Smooth muscle cell (in vitro differentiated cells): ENCODE measurements around the gene NELFB. TPM values are rescaled to one million over a fixed set of nuclear protein-coding genes. Genes with fewer than 3 reads are reported as not detected.

Source experiments
- DNase-seq: peaks from one replicate; lab custom pipeline; 2025; ENCODE audit not compliant: unreplicated experiment; lab: John Stamatoyannopoulos, UW
- H2AFZ ChIP-seq: fragments of 200-600 bp; sonication (generic); 2 replicates; pipeline ENCODE4 v1.6.0; 2016; ENCODE audit warnings: antibody characterized with exemption, low read depth, mild to moderate bottlenecking
- H3F3A ChIP-seq: fragments of 200-600 bp; sonication (generic); 2 replicates; pipeline ENCODE4 v1.6.0; 2017; ENCODE audit warnings: antibody characterized with exemption, low read depth
- H3K27ac ChIP-seq: fragments of 200-600 bp; sonication (generic); 2 replicates; pipeline ENCODE4 v1.5.1; 2016; ENCODE audit warnings: low read depth, mild to moderate bottlenecking
- H3K27me3 ChIP-seq: fragments of 200-600 bp; sonication (generic); 2 replicates; pipeline ENCODE4 v1.6.1; 2016; ENCODE audit warnings: low read depth, mild to moderate bottlenecking
- H3K36me3 ChIP-seq: fragments of 200-600 bp; sonication (generic); 2 replicates; pipeline ENCODE4 v1.5.1; 2016; ENCODE audit warnings: low read depth
- H3K4me1 ChIP-seq: fragments of 200-600 bp; sonication (generic); 2 replicates; pipeline ENCODE4 v1.5.1; 2016; ENCODE audit warnings: low read depth
- H3K4me2 ChIP-seq: fragments of 200-600 bp; sonication (generic); 2 replicates; pipeline ENCODE4 v1.6.0; 2016; ENCODE audit warnings: mild to moderate bottlenecking
- H3K4me3 ChIP-seq: fragments of 200-600 bp; sonication (generic); 2 replicates; pipeline ENCODE4 v1.5.1; 2016; ENCODE audit warnings: mild to moderate bottlenecking
- H3K79me2 ChIP-seq: fragments of 200-600 bp; sonication (generic); 2 replicates; pipeline ENCODE4 v1.6.0; 2016; ENCODE audit warnings: low read depth, mild to moderate bottlenecking
- H3K9ac ChIP-seq: fragments of 200-600 bp; sonication (generic); 2 replicates; pipeline ENCODE4 v1.6.0; 2016; ENCODE audit warnings: low read depth
- H3K9me3 ChIP-seq: fragments of 200-600 bp; sonication (generic); replicated peaks from 2 replicates; pipeline ENCODE4 v1.5.1; 2016; ENCODE audit warnings: low read depth
- H4K20me1 ChIP-seq: fragments of 200-600 bp; sonication (generic); 2 replicates; pipeline ENCODE4 v1.6.0; 2016; ENCODE audit warnings: low read depth
- WGBS: methylation state at CpG from one replicate; pipeline ENCODE4 v1.1.7; 2016; ENCODE audit warnings: low lambda C conversion rate; 5-methylcytosine and 5-hydroxymethylcytosine counted together
- polyA plus RNA-seq: library from polyadenylated mRNA; unstranded; fragments of >200 nt; fragmentation: Nextera tagmentation; extraction: Ambion mirVana; gene quantifications from 2 replicates; pipeline ENCODE4 v1.2.1, GENCODE V29; 2016
- total RNA-seq: library from RNA; depleted of rRNA; stranded (reverse); fragments of >200 nt; gene quantifications from 2 replicates; pipeline ENCODE4 v1.2.3, GENCODE V29; 2014
- TF ChIP-seq, protein P1 (sequence below): fragments of 200-600 bp; sonication (generic); IDR thresholded peaks from 2 replicates; pipeline ENCODE4 v1.5.1; 2017; ENCODE audit warnings: borderline replicate concordance, mild to moderate bottlenecking, antibody characterized with exemption; ENCODE audit not compliant: insufficient read depth, poor library complexity, severe bottlenecking

Gene NELFB
- total and polyA plus RNA-seq, 2 experiments from 2014 or later = 23.3 to 60.9 TPM

DNA sequence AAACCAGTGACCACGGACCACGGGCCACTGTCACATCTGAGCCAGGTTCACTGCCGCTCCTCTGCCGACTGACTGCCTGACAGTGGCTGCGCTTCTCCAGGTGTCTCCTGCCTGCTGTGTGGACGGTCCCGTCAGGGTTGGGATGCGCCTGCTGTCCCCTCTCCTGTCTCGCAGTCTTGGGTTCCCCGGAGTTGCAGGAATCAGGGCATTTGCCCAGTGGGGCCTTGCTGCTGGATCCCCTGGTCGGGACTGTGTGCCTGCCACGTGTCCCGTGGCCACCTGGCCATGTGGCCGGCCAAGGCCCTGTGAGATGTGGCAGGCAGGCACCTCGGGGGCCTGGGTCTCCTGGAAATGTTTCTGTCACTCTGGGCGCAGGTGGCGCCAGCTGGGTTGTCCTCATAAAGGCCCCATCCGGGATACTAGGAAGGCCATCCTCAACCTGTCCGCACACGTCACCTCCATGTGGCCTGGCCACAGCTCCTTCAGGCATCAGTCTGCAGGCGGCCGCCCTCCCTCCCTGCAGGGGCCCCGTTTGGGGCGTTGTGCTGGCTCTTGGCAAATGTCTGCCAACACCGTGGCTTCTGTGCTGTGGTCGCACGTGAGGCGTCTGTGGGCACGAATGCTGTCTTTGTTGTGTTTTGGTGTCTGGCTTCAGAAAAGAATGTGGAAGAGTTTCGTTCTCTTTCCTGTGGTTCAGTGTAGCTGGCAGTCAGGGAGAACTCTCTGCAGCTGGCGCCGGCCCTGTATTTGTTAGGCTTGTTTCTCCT, 16.0 kb downstream of the NELFB start:
- H3K4me3 ChIP-seq = no peak overlapping the region
- no peak for DNase-seq
- H3K4me1 ChIP-seq = no peaks in the 10 kb centered on the region
- H3K79me2 ChIP-seq = no peaks in the 10 kb centered on the region
- H4K20me1 ChIP-seq = peaks cover 33% of the 10 kb centered on the region
- H3K27me3 ChIP-seq = no peaks in the 10 kb centered on the region
- no peaks in the 10 kb centered on the region for H3F3A ChIP-seq
- no peaks in the 10 kb centered on the region for H3K9me3 ChIP-seq
- no peak overlapping the region for H3K9ac ChIP-seq
- no peak overlapping the region for H2AFZ ChIP-seq
- H3K4me2 ChIP-seq = no peak overlapping the region
- TF ChIP-seq, protein P1, sequence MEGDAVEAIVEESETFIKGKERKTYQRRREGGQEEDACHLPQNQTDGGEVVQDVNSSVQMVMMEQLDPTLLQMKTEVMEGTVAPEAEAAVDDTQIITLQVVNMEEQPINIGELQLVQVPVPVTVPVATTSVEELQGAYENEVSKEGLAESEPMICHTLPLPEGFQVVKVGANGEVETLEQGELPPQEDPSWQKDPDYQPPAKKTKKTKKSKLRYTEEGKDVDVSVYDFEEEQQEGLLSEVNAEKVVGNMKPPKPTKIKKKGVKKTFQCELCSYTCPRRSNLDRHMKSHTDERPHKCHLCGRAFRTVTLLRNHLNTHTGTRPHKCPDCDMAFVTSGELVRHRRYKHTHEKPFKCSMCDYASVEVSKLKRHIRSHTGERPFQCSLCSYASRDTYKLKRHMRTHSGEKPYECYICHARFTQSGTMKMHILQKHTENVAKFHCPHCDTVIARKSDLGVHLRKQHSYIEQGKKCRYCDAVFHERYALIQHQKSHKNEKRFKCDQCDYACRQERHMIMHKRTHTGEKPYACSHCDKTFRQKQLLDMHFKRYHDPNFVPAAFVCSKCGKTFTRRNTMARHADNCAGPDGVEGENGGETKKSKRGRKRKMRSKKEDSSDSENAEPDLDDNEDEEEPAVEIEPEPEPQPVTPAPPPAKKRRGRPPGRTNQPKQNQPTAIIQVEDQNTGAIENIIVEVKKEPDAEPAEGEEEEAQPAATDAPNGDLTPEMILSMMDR = no peak
- no peak overlapping the region for H3K27ac ChIP-seq
- 93% methylated on average over 32 of the region's 32 CpGs for WGBS
- H3K36me3 ChIP-seq = no peaks in the 10 kb centered on the region

- Histone ChIP-seq H4K20me1 (peaks cover 33% of the 10 kb centered on the region), H3K4me2 (no peak overlapping the region), H3K79me2 (no peaks in the 10 kb centered on the region), H3K9me3 (no peaks in the 10 kb centered on the region), H3F3A (no peaks in the 10 kb centered on the region), H3K36me3 (no peaks in the 10 kb centered on the region), H3K4me1 (peaks cover 5% of the 10 kb centered on the region), H3K9ac (no peak overlapping the region), H3K27ac (no peak overlapping the region), H3K27me3 (no peaks in the 10 kb centered on the region), H2AFZ (no peak overlapping the region), H3K4me3 (no peak overlapping the region)
- no CpG with 5 or more reads among the region's 3 CpGs for WGBS
- DNase-seq = no peak
- TF ChIP-seq, protein P1 = no peak
Observed at GRCh38 chr9:137271696-137272076, 16.6 kb downstream of the NELFB start.

DNA sequence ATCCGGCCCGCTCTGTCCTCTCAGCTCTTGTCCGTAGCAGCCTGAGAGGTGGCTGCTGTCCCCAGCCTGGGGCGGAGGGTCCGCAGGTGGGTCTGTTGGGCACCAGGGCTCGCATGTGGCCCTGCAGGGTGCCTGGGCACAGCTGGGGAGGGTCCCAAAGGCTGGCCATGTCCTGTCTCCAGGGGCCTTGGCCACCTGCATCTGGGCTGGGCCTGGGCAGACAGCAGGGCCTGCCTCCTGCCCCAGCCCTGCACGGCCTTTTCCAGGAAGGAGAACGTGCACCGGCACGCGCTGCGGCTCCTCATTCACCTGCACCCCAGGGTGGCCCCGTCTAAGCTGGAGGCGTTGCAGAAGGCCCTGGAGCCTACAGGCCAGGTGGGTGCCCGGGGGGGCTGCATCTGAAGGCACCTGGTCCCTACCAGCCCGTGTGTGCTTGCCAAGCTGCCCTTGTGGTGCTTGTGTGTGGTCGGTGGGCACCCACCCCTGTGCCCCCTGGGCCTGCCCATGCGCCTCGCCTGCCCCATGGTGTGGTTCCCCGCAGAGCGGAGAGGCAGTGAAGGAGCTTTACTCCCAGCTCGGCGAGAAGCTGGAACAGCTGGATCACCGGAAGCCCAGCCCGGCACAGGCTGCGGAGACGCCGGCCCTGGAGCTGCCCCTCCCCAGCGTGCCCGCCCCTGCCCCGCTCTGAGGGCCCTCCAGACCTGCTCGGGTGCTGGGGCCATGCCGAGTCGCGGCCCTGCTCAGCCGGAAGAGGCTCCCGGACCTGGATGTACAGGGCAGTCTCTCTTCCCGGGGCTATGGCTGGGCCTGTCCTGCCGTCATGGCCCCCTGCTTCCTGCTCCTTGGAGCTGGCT, 17.3 kb downstream of the NELFB start:
- Histone ChIP-seq H3K4me1 (peaks cover 13% of the 10 kb centered on the region), H4K20me1 (peaks cover 33% of the 10 kb centered on the region), H3K4me3 (no peak overlapping the region), H3F3A (no peaks in the 10 kb centered on the region), H3K36me3 (no peaks in the 10 kb centered on the region), H3K79me2 (no peaks in the 10 kb centered on the region), H3K4me2 (no peak overlapping the region), H3K27me3 (no peaks in the 10 kb centered on the region), H2AFZ (no peak overlapping the region), H3K9me3 (no peaks in the 10 kb centered on the region), H3K9ac (no peak overlapping the region), H3K27ac (no peak overlapping the region)
- WGBS = 92% methylated on average over 31 of the region's 39 CpGs
- DNase-seq = no peak
- TF ChIP-seq, protein P1 = no peak
